Measurements from ENCODE around the gene AVPR2.

The AVPR2 gene

DNA sequence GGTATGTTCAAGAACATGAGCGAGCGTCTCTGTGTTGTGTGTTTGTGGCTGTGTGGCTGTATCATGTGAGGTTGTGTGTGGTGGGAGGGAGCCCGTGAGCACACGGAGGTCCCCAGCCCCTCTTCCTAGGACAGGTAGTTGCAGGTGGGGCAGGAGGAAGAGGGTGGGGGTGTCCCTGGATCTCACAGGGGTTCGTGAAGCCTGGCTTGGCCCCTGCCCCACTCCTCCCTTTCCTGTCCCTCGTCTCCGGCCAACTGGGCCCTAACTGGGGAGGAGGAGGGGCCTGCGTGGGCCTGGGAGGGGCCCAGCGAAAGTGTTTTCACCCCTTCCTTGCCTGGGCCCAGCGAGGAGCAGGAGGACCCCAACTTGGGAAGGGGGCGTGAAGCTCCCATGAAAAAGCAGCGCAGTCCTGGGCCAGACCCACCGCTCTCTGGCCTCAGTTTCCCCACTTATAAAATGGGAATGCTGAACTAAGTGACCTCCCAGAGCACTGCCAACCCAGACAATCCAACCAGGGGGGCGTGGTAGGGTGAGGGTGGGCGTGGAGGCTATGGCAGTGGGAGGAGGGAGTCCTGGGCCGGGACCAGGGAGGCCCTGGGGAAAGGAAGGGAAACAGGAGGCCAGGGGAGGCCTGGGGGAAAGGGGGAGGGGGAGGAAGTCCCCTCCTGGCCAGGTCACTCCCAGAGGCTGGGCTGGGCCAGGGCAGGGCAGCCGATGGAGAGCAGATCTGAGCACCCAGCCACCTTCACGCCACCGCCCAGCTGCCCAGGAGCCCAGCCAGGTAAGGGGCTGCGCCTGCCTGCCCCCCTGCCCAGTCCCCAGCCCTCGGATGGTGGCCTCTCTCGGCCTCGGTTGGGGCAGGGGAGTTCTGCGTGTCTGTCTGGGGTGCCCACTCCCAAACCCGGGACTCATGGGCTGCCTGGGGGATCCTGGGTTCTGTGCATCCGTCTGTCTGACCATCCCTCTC, at the start of gene AVPR2:
Gene AVPR2, plus strand, starts transcription at position 683 of the 967 bp plus-strand sequence. CDS start 473 bp downstream, outside the sequence.
- DNase-seq, result no peak

DNA sequence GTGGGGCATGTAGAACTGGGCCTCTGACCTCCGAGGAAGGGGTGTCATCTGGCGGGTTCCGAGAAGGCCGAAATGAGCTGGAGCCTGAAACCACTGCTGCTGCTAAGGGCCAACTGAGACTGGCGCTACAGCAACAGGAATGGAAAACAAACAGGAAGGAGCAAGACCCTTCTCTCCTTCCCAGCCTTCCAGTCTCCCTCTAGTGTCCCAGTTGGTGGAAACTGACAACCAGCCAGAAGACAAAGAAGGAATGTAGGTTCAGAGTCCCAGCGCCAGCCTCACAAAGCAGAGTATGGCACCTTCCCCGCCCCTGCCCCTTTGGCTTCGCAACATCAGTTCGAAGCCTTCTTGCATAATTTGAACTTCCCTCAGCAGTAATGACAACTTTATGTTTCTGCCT, 49.8 kb upstream of the AVPR2 start:
- no peak for DNase-seq

DNA sequence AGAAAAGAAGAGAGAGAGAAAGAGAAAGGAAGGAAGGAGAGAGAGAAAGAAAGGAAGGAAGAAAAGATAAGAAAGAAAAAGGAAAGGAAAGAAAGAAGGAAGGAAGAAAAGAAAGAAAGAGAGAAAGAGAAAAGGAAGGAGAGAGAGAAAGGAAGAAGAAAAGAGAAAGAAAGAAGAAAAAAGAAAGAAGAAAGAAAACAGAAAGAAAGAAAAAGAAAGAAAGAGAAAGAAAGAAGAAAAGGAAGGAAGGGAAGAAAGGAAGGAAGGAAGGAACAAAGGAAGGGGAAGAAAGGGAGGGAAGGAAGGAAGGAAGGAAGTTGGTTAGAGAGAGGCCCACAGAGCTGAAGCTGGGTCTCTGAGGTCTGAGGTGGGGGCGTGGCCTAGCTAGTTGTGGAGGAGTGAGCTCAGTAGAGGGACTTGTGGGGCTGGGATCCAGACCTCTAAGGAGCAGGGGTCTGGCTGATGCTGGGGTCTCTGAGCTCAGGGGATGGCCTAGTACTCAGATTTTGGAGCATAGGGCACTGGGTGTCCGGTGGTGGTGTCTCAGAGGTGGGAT, 47.0 kb upstream of the AVPR2 start:
- DNase-seq, result no peak

DNA sequence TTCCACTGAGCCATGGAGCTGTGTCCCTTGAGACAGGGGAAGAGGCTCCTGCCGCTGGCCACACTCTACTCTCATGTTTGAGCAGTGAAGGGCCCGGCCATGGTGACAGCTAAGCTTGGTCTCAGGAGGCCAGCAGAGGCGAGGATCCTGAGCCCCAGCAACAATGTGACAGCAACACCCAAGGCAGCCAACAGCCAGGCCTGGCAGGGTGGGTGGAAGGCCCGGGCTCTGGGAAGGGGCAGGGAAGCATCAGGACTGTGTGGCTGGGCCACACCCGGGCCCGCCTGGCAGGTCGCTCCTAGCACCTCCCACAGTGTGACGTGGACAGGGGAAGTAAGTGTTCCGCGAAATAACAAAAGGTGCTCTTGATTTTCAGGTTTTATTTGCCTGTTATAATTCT, 43.3 kb upstream of the AVPR2 start:
- DNase-seq, result no peak

DNA sequence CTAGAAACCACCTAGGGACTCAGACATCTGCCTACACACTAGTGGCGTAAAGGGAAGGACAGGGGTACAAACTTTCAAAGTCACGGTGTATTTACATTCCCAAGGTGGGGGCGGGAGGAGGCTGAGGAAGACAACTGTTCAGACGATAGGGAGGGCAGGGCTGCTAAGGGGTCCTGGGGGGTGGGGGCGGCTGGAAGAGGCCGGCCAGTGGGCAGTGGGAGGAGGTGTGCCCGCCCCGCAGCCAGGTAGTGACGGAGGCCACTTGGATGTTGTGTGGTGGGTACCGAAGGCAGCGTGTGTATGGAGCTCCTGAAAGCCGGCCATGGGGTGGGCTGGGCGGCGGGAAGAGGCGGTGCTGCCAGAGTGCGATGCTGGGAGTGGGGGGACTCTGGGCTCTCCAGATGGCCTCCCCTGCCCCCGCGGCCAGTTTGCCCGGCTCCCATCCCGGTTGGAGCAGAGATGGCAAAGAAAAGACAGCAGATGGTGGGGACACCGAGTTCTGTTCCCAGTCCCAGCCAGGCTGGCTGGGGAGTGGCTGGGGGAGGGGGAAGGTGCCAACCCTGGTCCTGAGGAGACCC, 42.7 kb upstream of the AVPR2 start:
- no peak for DNase-seq

GRCh38 chrX:153862369-153863250, 41.9 kb upstream of the AVPR2 start:
- DNase-seq, result no peak

DNA sequence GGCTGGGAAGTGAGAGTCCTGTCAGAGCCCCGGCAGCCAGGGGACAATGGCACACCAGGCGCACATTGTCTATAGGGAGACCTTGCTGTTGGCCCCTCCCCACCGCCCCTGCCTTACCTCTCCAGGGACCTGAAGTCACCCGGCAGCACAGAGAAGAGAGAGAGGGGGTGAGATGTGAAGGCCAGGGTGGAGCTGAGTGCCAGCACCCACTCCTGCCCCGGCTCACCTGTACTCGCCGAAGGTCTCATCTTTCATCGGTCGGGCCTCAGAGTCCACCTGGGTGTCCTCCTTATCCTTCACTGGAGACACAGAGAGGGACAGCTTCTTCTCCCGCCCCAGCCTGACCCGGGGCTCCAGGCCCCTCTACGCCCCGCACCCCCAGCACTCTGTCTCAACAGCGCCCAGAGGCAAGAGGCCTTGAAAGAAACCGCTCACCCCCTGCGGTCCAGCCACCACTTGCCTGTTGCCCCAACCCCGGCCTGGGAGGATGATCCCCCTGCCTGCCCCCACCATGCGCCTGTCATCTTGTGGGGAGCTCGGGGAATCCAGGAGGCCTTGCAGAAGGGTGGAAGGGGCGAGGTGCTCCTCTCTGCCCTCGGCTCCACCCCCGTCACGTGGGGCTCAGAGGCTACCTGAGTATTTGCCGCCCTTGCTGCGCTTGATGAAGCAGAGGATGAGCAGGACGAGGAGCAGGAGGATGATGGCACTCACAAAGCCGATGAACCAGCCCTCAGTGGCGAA, 41.1 kb upstream of the AVPR2 start:
- no peak for DNase-seq

- DNase-seq, result no peak
Measured at GRCh38 chrX:153864101-153864500, 40.4 kb upstream of the AVPR2 start.

GRCh38 chrX:153864561-153865320, 39.7 kb upstream of the AVPR2 start:
- DNase-seq, result no peak

DNA sequence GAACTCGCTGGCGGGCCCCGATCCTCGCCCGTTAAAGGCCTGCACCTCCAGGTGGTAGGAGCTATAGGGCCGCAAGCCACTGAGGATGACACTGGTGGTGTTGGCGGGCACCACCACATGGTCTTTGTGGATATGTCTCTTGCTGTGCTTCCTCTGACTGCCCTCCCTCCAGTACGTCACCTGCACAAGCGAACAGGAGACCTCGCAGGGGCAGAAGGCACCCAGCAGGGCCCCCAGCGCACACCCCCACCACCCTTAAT, 39.2 kb upstream of the AVPR2 start:
- DNase-seq, result no peak

- no peak for DNase-seq
Measured at GRCh38 chrX:153865685-153866084, 38.8 kb upstream of the AVPR2 start.

DNA sequence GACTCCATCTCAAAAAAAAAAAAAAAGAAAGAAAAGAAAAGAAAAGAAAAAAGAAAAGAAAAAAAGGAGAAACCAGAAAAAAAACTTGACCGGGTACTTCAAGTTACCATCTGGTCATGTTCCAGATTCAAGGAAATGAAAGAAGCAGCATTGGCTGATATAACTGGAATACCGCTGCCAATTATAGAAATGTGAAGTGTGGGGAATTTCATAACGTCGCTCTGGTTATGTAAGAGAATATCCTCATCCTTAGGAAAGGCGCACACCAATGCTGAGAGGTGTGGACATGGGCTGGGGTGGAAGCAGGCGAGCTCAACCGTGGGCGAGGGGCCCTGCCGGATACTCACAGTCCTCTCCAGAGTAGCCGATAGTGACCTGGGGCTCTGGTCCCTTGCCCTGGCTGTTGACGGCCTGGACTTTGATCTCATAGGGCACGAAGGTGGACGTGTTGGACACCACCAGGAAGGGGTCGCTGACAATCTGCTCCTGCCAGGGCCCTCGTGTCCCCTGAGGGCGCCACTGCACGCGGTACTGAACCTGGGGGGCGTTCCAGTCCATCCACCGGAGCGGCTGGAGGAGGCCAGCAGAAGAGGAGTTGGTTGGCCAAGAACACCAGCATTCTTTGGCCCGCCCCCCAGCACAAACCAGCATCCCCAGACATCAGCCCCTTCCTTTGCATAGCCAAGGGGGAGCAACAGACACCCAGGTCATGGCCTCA, 38.0 kb upstream of the AVPR2 start:
- DNase-seq, result no peak

DNA sequence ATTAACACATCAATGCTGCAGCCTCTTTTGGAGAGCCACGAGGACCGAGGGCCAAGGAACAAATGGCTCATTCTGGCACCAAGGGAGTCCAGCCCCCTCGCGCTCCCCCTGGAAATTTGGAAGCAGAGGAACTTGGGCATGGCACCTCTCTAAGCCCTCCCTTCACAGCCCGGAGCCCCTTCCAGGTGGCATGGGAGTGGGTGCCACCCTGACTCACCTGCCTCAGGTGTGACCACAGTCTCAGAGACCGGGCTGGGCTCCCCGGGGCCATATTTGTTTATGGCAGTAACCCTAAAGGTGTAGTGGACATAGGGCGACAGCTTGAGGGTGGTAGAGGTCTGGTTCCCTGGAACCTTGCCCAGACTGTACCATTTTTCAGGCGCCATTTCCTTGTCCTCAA, 37.3 kb upstream of the AVPR2 start:
- no peak for DNase-seq

GRCh38 chrX:153867671-153868070, 36.8 kb upstream of the AVPR2 start:
- DNase-seq, result no peak

- DNase-seq, result no peak
Measured at GRCh38 chrX:153868576-153869472, 35.6 kb upstream of the AVPR2 start.

DNA sequence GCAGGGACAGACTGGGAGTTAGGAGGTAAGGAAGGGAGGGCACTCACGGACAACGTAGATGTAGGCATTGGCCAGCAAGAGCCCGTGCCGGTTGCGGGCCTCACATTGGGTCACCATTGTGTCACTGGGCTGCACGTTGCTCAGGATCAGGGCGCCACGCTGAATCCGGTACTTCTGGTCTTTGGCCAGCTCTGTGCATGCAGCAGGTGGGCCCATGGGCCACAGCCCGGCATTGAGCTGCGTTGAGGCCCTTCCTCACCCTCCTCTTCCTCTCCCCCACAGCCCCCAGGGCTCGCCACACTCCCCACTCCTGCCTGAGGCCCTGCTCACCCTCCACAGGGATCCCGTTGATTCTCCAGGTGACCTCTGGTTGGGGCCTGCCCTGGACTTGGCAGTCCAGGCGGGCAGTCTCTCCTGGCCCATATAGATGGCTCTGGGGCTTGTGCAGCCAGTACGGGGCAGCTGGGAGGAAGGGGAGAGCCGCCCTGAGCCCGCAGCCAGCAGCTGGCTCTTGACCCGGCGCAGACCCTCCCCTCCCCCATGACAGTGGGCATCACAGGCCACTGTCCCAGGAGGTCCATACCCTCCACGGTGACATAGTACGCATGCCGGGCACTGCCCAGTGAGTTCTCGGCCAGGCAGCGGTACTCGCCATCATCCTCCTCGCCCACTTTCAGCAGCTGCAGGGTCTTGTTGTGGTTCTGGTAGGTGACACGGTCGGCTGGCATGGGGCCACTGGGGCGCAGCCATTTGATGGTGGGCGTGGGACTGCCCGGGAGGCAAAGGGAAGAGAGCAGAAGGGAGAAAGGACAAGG, 34.8 kb upstream of the AVPR2 start:
- no peak for DNase-seq

GRCh38 chrX:153870288-153870690, 34.2 kb upstream of the AVPR2 start:
- DNase-seq, result no peak

- DNase-seq, result no peak
Measured at GRCh38 chrX:153870791-153871360, 33.6 kb upstream of the AVPR2 start.

- DNase-seq, result no peak
Measured at GRCh38 chrX:153871451-153871850, 33.0 kb upstream of the AVPR2 start.
